ENCODE data around the gene KCNG4. TPM values are rescaled to one million over a fixed set of nuclear protein-coding genes. Genes with fewer than 3 reads are reported as not detected.

KCNG4 gene
- polyA plus RNA-seq, 1 donor from 2014 or later: not detected

- H3K9ac ChIP-seq (ENCODE audit: low read length): no peak overlapping the region
- no peaks in the 10 kb centered on the region for H3K36me3 ChIP-seq (ENCODE audit: insufficient read depth, low read length)
- no peaks in the 10 kb centered on the region for H3K27me3 ChIP-seq (ENCODE audit: insufficient read depth, low read depth, low read length)
- H3K27ac ChIP-seq (ENCODE audit: low read length): no peak overlapping the region
- H3F3A ChIP-seq (ENCODE audit: insufficient read depth, low read length, poor library complexity, severe bottlenecking): no peaks in the 10 kb centered on the region
- no peak for TF ChIP-seq SMC3 (conservative IDR thresholded peaks at IDR 0.05; ENCODE audit: poor library complexity)
- TF ChIP-seq, protein P1, sequence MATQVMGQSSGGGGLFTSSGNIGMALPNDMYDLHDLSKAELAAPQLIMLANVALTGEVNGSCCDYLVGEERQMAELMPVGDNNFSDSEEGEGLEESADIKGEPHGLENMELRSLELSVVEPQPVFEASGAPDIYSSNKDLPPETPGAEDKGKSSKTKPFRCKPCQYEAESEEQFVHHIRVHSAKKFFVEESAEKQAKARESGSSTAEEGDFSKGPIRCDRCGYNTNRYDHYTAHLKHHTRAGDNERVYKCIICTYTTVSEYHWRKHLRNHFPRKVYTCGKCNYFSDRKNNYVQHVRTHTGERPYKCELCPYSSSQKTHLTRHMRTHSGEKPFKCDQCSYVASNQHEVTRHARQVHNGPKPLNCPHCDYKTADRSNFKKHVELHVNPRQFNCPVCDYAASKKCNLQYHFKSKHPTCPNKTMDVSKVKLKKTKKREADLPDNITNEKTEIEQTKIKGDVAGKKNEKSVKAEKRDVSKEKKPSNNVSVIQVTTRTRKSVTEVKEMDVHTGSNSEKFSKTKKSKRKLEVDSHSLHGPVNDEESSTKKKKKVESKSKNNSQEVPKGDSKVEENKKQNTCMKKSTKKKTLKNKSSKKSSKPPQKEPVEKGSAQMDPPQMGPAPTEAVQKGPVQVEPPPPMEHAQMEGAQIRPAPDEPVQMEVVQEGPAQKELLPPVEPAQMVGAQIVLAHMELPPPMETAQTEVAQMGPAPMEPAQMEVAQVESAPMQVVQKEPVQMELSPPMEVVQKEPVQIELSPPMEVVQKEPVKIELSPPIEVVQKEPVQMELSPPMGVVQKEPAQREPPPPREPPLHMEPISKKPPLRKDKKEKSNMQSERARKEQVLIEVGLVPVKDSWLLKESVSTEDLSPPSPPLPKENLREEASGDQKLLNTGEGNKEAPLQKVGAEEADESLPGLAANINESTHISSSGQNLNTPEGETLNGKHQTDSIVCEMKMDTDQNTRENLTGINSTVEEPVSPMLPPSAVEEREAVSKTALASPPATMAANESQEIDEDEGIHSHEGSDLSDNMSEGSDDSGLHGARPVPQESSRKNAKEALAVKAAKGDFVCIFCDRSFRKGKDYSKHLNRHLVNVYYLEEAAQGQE (IDR thresholded peaks at IDR 0.05; ENCODE audit: borderline replicate concordance): no peak
- TF ChIP-seq EP300 (conservative IDR thresholded peaks at IDR 0.05; ENCODE audit: poor library complexity, severe bottlenecking): no peak
- no peak for TF ChIP-seq POLR2AphosphoS5 (IDR thresholded peaks at IDR 0.05)
- no peak for TF ChIP-seq MXI1 (conservative IDR thresholded peaks at IDR 0.05; ENCODE audit: poor library complexity, severe bottlenecking)
- no peak for TF ChIP-seq CTCF (IDR thresholded peaks at IDR 0.05; ENCODE audit: poor library complexity, severe bottlenecking)
- TF ChIP-seq TAF1 (IDR thresholded peaks at IDR 0.05; ENCODE audit: low read depth): no peak
- TF ChIP-seq EZH2 (IDR thresholded peaks at IDR 0.05; ENCODE audit: borderline replicate concordance, insufficient read depth, low read length, poor library complexity, severe bottlenecking): no peak
- TF ChIP-seq RAD21 (conservative IDR thresholded peaks at IDR 0.05): no peak
- H3K9me2 ChIP-seq (ENCODE audit: insufficient read depth, low read length): no peaks in the 10 kb centered on the region
- H2AFZ ChIP-seq (ENCODE audit: low read depth, low read length): no peak overlapping the region
- H3K9me3 ChIP-seq (ENCODE audit: low read length): no peaks in the 10 kb centered on the region
- H3K4me2 ChIP-seq (ENCODE audit: low read length): no peak overlapping the region
- H3K4me3 ChIP-seq (ENCODE audit: low read length): no peak overlapping the region
- H3K79me2 ChIP-seq (replicated peaks; ENCODE audit: insufficient read depth, low read length): no peaks in the 10 kb centered on the region
- no peaks in the 10 kb centered on the region for H4K20me1 ChIP-seq (ENCODE audit: insufficient read depth)
Observed at GRCh38 chr16:84258266-84258665, 18.5 kb upstream of the KCNG4 start.

- H3K27me3 ChIP-seq (ENCODE audit: insufficient read depth, low read depth, low read length): no peaks in the 10 kb centered on the region
- H3K9me2 ChIP-seq (ENCODE audit: insufficient read depth, low read length): no peaks in the 10 kb centered on the region
- no peak overlapping the region for H2AFZ ChIP-seq (ENCODE audit: low read depth, low read length)
- H3K79me2 ChIP-seq (replicated peaks; ENCODE audit: insufficient read depth, low read length): no peaks in the 10 kb centered on the region
- no peak overlapping the region for H3K27ac ChIP-seq (ENCODE audit: low read length)
- H3F3A ChIP-seq (ENCODE audit: insufficient read depth, low read length, poor library complexity, severe bottlenecking): no peaks in the 10 kb centered on the region
- no peak overlapping the region for H3K4me3 ChIP-seq (ENCODE audit: low read length)
- TF ChIP-seq TAF1 (IDR thresholded peaks at IDR 0.05; ENCODE audit: low read depth) (no peak), CTCF (IDR thresholded peaks at IDR 0.05; ENCODE audit: poor library complexity, severe bottlenecking) (no peak), EP300 (conservative IDR thresholded peaks at IDR 0.05; ENCODE audit: poor library complexity, severe bottlenecking) (no peak), POLR2AphosphoS5 (IDR thresholded peaks at IDR 0.05) (no peak)
- TF ChIP-seq, protein P1 (IDR thresholded peaks at IDR 0.05; ENCODE audit: borderline replicate concordance): no peak
- no peaks in the 10 kb centered on the region for H3K36me3 ChIP-seq (ENCODE audit: insufficient read depth, low read length)
- H3K9me3 ChIP-seq (ENCODE audit: low read length): no peaks in the 10 kb centered on the region
- H3K4me2 ChIP-seq (ENCODE audit: low read length): no peak overlapping the region
- no peaks in the 10 kb centered on the region for H4K20me1 ChIP-seq (ENCODE audit: insufficient read depth)
- H3K9ac ChIP-seq (ENCODE audit: low read length): no peak overlapping the region
Observed at GRCh38 chr16:84255050-84255810, 15.4 kb upstream of the KCNG4 start.

Measured in neural cell (in vitro differentiated cells).